AML-193 (cell line): ENCODE measurements around the gene METTL26.
"Not testable (repeated sequence)": the region's sequence is repeated elsewhere in the genome, so short reads cannot be mapped to it uniquely, and the experiment has no call there.

Experiments
- DNase-seq, 2 experiments: peaks; one replicate each; lab custom pipeline; 2025; lab: John Stamatoyannopoulos, UW

The METTL26 gene

DNA sequence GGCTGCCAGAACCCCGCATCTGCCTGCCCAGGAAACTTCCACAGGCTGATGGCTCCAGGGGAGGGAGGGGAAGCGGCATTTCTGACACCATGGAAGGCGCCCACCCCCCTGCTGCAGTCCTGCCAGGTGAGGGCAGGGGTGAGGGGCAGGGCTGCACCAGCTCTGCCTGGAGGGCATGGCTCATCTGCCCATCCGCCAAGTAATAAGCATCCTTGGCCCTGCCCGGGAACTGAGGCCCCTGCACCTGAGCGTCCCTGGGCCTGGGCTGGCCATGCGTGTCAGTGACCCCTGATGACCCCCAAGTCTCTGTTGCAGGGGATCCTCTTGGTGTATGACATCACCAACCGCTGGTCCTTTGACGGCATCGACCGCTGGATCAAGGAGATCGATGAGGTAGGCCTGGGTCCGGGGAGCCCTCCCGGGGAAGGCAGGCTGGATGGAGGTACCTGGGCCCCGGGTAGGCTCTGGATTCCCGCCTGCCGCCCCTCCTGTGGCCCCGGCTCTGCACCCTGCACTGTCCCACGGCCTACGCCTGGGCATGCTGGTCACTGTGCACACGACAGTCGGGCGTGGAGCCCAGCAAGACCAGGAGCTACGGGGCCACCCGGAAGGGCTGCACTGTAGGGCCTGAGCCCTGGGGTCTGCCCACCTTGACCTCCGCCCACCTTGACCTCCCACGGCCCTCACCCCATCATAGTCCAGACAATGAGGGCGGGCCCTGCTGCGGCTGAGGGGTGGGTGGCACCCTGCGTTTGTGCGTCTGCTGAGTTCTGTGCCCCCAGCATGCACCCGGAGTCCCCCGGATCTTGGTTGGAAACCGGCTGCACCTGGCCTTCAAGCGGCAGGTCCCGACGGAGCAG, 10.8 kb downstream of the METTL26 start:
- DNase-seq = no peak

DNA sequence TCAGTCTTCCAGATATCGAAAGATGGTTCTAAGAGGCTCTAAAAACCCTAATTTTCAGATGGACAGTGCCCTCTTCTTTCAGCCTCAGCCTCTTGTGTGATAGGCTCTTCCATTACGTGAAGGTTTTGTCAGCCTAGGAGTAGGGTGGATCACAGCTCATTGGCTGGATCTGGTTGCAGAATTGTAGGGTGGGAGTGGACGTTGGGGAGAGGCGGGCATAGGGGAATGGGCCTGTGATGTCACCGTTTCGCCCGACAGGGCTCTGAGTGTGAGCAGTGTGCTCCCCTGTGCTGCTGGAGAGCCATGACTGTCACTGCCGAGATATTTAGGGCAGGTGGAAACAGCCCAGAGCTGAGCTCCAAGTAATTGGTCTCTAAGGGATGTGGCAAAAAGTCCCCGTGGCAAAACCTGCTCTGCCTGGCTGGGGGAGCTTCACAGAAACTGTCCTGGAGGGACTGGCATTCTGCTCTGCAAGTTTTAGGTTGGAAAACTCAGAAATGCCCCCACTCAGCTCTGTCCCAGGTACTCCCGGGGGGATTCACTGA, 11.5 kb downstream of the METTL26 start:
- no peak for DNase-seq

DNA sequence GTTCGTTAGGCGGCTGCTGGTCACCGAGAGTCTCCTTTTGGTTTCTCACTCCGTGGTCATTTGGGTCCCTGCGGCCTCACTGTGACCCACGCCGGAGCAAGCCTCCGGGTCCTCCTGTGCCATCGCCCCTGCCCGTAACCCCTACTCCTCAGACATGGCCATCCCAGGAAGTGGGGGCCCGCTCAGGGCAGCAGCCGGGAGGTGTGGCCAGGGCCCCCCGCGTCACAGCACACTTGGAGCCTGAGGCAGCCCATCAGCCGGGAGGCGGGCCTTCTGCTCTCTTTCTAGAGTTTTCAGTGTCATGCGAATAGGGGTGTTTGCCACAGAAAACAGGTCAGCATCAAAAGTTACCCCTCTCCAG, 13.2 kb downstream of the METTL26 start:
- DNase-seq = no peak

DNA sequence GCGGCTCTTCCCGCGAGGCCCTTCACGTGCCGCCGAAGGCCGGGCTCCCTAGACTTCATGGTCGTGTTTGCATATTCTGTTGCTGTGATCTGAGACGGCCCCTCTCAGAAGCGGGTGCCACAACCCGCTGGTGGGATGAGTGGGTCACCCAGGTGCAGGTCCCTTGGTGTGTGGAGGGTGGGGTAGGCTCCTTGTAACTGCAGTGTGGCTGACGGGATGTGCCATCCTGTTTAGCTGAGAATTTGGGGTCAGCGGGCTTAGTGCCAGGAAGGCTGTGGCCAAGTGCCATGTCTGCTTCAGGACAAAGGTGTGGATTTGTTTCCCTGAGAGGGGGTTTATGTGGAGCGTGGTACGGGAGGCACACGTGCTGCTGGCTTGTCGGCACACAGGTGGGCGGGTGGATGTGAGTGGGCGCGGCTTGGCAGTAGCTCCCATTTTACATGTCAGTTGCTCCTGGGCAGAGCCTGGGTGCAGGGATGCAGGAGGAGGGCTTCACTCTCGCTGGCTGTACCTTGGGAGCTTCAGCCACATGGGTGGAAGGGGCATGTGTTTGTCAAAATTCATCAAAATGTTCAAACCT, 14.5 kb downstream of the METTL26 start:
- no peak for DNase-seq

DNA sequence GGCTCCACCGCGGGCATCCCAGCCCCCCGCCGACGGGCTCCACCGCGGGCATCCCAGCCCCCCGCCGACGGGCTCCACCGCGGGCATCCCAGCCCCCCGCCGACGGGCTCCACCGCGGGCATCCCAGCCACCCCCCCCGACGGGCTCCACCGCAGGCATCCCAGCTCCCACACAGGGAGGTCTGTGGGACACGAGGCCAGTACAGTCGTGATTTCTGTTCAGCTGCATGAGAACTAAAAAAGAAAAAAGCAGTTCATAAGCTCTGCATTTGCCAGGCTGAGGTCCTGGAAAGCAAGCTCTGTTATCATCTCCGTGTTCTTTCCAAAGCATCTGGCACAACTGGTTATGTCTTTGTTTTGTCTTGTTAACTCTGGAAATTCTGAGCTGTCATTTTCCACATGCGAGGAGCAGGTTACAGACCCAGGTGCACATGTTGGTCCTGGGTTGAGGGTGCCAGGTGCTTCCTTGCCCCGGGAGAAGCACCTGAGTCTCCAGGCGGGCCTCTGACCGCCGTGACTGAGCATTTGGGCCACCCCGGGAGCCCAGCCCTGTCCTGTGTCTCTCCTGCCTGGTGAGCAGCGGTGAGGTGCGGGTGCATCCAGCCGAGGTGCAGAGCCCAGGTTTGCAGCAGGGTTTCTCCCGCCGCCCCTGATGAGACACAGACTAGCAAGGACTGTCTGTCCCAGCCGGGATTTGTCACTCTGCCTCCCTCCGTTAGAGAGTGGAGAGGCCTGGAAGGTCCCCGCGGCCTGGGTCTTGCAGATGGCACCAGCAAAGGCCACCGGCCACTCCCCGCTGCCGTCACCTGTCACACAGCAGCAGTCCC, 15.2 kb downstream of the METTL26 start:
- no peak for DNase-seq

DNA sequence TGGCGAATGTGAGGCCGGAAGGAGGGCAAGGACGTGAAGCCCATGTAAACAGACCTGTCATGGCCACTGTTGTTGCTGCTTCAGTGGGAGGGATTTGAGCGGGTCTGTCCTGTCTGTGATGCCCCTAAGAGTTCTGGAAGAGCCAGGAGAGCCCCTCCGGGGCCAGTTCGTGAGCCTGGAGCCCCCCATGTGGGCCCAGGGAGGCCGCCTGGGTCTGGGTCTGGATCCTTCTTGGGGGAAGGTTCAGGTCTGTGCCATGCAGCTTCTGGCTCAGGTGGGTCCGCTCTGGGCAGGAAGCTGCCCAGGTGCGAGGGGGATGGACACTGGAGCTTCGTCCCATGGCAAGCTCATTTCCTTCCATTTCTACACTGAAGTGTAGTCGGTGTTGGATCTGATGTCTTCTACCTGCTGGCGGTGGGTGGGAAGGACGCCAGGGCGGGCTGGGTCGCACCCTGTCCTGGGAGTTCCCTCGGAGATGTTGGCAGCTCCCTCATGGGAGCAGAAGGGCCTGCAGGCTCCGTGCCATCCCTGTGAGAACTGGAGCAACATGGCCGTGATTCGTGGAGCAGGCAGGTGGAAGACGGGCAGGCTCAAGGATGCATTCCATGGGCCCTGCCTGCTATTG, 16.5 kb downstream of the METTL26 start:
- DNase-seq = no peak

DNA sequence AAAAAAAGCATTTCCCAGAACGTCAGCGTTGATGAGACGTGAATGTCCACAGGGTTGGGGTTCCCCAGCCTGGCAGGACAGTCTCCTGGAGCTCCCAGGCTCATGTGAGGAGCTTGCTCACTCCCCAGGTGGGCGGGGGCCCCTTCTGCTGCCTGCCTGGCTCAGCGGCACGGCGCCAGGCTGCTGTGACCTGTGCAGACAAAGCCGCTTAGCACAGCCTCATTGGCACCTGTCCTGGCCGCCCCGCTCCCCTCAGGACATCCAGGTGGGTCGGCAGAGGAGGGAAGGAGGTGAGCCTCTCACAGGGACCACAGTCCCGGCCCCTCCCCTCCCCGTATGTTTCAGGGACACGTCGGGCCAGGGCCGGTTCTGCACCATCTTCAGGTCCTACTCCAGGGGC, 18.2 kb downstream of the METTL26 start:
- DNase-seq = no peak

DNA sequence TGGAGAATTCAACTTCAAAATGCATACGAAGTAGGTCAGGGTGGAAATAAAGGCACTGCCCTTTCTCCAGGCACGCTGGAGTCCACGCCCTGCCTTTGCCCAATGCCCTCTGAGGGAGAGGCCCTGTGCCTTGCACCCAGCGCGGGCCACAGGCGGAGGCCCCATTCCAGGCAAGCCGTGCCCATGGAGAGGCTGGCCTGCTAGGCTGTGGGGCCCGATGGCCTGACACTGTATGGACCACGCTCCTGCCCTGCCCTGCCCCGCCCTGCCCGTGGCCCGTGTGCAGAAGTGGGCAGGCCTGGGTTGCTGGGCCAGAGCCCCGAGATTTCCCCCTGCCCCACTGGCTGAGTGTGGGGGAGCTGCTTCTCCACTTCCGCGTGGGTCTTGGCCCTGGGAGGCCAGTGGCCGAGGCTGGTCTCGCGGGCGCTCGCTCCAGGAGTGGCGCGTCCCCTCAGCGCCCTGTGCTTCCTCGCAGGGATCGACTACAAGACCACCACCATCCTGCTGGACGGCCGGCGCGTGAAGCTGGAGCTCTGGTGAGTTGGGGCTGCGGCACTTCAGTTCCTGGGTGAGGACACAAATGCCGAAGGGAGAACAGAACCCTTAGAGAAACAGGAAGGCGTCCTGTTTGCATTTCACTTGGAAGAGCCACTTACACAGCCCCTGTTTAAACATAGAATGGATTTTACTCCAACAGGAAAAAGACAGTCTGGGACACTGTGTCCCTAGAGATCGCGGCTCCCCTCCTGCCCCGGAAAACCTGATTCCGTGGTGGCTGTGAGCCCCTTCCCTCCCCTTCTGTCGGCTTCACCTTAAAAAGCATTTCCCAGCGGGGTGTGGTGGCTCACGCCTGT, 19.1 kb downstream of the METTL26 start:
- no peak for DNase-seq

DNA sequence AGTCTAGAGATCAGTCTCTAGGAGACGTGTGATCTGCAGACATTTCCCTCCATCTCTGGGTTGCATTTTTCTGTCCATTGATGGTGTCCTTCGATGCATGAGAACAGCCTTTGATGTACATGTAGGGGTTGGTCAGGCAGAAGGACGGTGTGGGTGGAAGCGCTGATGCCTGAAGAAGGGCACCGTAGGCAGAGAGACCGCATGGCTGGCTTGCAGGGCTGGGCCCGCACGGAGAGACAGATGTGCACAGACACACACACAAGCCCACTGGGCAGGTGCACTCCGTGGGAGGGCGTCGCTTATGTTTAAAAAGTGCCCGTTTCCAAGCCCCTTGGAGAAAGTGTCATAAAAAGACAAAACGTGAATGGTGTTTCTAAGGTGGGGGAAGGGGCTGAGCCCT, 21.0 kb downstream of the METTL26 start:
- DNase-seq = no peak

DNA sequence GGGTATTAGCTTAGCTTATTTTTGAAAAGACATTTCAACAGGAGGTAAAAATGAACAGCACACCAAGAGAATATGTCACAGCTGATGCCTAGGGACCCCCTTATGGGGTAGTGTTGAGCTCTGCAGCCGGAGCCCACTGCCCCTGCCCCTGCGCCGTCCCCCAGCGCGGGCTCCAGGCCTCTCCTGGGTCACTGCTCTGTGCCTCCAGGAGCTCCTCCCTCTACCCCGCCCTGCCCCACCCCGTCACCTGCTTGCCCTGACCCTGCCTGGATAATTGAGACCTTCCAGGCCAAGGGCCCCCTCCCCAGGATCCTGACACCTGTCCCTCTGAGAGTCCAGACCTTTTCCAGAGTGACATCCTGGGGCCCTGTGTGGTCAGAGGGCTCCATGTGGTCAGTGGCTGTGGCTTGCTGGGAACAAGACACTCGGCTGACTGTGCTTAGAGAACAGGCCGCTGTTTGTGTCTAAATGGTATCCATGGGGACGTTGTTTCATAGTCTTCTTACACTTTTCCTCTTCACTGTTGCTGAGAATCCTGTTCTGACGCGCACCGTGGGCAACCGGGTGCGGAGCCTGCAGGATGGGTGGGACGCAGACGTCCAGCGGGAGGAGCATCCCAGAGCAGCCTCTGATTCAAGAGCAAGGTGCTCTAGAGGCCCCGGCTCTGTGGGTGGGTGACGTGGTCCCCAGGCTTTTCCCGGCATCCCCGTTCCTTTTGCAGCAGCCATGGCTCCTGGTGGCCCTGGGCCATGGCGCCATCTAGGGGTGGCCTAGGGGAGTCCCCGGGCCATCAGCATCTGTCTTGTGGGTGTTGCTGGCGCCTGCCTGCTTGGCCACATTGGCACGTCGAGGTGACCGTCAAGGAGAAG, 25.4 kb downstream of the METTL26 start:
- DNase-seq = no peak

DNA sequence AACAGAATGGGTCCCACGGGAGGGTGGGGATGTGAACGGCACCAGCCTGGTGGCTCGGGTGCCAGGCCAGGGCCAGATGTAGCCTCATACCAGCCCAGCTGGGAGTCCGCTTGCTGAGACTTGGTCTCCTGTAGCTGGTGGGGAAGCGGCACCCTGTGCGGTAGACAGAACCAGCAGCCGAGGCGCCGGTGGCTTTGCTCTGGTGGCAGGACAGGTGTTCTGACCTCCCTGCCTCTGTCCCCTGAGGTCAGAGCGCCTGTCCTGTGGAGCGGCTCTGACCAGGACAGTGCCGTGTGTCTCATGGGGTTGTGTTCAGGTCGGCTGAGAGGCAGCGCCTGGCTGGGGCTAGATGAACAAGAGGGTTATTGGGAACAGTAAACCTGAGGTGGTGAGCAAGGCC, 26.1 kb downstream of the METTL26 start:
- DNase-seq = no peak

DNA sequence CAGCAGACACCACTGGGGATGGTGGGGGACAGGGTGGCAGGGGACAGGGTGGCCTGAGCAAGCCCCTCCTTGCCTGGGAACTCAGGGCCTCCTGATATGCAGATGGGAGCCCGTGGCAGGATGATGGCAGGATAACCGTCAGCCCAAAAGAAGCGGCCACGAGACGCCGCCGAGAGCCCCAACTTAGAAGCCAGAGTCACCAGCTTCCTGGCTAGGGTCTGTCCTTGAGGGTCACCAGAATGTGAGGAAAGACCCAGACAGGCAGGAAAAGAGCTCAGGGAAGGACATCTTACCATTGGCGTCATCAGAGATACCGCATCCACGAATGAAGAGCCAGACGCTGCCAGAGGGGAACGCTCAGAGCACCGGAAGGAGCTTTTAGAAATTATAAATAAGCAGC, 26.8 kb downstream of the METTL26 start:
- DNase-seq = no peak

DNA sequence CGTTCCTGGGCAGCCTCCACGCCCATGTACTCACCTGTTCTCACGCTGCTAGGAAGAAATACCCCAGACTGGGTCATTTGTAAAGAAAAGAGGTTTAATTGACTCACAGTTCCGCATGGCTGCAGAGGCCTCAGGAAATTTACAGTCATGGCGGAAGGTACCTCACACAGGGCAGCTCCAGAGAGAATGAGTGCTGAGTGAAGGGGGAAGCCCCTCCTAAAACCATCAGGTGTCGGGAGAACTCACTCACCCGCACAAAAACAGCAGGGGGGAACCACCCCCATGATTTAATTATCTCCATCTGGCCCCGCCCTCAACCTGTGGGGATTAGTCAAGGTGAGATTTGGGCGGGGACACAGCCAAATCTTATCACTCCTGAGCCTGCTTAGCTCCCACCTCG, 28.1 kb downstream of the METTL26 start:
- DNase-seq = no peak

DNA sequence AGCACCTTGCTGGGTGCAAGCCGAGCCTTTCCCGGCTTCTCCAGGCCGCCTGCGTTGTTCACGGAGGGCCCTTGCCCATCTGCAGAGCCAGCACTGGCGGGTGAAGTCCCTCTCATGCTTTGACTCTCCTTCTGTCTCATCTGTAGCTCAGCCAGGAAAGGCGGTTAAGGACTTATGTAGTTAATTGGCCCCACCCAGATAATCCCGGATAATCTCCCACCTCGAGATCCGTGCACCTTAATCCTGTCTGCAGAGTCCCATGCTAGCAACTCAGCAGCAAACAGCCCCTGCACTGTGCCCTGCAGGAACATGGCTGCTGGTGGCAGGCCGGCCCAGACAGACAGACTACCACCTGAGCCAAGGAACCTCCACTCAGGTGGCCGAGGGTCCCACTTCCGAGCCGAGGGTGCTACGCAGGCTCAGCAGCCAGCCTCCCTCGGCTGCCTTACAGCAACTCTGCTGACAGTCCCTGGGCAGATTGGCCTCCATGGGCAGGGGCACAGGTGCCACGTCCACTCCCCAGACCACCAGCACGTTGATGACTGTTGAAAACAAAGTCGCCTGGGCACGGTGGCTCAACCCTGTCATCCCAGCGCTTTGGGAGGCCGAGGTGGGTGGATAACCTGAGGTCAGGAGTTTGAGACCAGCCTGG, 29.3 kb downstream of the METTL26 start:
- no peak for DNase-seq

DNA sequence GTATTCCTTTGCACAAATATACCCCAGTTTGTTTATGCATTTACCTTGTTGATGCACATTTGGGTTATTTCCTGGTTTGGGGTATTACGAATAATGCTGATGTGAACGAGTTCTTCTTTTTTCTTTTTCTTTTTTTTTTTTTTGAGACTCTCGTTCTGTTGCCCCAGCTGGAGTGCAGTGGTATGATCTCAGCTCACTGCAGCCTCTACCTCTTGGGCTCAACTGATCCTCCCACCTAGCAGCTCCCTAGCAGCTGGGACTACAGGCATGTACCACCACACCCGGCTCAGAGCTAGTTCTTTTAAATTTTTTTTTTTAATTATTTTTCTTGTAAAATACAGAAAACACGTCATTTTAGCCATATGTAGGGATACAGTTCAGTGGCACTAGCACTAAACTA, 32.2 kb downstream of the METTL26 start:
- DNase-seq = no peak

DNA sequence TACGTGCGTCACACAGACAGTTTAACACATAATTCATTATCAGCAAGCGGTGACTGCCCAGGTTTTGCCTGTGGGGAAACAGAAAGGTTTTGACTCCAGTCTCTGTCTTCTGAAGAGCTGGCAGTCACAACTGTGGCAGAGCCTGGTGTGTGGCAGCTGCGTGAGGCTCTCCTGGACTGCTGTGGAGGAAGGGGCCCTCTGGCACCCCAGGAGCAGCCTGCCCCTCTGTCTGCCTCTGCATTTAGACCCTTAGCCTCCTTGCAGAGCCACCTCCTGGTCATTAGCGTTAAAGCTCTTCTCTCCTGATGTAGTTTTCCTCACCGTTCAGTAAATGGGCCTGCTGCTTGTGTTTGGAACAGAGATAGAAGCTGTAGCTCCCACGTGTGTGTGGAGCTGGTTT, 35.3 kb downstream of the METTL26 start:
- DNase-seq = peak in 1 of 2 experiments; percentile 27

DNA sequence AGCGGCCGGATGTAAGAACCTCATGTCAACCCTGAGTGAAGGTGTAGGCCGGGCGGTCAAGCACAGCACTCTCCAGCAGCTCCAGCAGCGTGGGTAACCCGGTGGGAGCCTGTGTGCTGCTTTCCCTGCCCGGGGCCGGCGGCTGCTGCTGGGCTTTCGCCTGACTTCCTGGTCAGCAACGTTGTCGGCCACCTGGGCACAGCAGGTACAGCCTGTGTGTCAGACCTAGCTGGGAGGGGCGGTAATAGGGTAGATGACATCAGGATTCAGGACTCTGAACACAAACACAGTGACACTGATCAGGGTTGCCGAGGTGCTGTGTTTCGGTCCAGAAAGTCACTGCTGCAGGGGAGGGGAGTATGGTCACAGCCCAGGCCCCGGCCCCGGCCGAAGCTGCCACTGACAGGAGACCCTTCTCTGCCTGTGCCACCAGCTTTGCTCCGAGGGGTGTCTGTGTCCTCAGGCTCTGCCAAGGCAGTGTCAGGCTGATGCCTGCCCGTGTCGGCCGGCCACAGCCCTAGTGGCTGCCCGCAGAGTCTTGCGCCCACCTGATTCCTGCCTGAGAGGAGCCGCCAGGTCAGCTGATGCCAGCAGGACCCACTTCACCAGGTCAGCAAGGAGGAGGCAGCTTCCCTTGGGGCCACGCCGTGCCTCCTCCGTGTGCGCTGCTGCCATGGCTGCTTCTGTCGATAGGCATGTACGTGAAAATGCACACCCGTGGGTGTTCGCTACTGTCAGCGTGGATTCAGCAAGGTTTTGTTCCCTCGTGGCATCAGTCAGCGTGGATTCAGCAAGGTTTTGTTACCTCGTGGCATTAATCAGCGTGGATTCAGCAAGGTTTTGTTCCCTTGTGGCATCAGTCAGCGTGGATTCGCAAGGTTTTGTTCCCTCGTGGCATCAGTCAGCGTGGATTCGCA, 37.0 kb downstream of the METTL26 start:
- no peak for DNase-seq

DNA sequence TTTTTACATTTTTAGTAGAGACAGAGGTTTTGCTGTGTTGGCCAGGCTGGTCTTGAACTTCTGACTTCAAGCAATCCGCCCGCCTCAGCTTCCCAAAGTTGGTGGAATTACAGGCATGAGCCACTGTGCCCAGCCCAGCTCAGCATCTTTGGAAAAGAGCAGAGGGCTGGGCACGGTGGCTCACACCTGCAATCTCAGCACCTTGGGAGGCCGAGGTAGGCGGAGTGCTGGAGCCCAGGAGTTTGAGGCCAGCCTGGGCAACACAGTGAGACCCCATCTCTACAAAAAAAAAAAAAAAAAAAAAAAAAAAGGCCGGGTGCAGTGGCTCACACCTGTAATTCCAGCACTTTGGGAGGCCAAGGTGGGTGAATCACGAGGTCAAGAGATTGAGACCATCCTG, 38.5 kb downstream of the METTL26 start:
- DNase-seq = not testable (repeated sequence)

DNA sequence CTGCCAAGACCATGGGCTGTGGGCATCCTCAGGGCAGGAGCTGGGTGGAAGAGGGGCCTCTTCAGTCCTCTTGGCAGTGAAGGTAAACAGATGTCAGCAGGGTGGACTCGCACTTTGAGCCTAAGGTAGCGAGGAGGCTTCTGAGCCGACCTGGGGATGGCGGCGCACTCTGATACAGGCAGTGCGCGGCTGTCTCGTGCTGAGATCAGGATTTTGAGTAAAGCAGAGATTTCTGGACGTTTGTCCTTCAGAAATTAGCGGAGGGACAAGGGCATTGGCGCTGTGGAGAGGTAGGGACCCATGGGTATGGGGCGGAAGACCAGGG, 39.4 kb downstream of the METTL26 start:
- no peak for DNase-seq
